Measurements from ENCODE around the gene TSPAN8. TPM values are rescaled to one million over a fixed set of nuclear protein-coding genes. Genes with fewer than 3 reads are reported as not detected.

Gene TSPAN8
- total RNA-seq = not detected in 2 replicates

DNA sequence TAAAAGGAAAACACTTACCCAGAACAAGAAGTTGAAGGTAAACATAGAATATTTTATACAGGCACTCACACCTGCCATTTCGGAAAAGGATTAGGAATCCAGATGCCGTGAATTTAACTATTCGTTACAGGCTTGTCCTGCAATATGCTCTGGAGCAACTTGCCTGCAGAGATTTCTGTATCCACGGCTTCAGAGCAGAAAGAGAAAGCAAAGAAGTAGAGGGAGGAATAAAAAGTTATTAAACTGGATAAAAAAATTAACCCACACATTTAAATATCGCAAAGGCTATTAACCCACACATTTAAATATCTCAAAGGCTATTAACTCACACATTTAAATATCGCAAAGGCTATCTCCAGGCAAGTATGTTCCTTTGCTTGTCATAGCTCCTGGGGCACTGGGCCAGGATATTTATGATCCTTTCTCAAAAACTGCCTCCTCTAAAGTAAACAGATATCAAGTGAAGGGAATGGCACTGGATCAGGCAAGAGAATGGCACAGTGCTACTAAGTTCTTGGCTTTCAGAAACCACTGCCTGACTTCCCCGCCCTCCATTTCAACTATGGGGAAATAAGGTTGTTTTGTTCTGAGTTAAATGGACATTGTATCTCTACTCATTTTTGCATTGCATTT is at the start of gene TSPAN8:
TSS of gene TSPAN8 (minus strand) at position 399 of the 633 bp plus-strand sequence. CDS start at position 78, 321 bp downstream.

Other genes with a start within 250 kb of the TSPAN8 start
- 0.39 TPM in 1 of 2 replicates, not detected in the other for gene PTPRR, start 237.3 kb downstream of the TSPAN8 start, total RNA-seq

Data from subcutaneous preadipocyte (primary cell).